ENCODE measurements around the gene TNFRSF13B. TPM values are rescaled to one million over a fixed set of nuclear protein-coding genes. Genes with fewer than 3 reads are reported as not detected.

Gene TNFRSF13B
- total RNA-seq, 1 experiment from 2014 or later, result not detected

DNA sequence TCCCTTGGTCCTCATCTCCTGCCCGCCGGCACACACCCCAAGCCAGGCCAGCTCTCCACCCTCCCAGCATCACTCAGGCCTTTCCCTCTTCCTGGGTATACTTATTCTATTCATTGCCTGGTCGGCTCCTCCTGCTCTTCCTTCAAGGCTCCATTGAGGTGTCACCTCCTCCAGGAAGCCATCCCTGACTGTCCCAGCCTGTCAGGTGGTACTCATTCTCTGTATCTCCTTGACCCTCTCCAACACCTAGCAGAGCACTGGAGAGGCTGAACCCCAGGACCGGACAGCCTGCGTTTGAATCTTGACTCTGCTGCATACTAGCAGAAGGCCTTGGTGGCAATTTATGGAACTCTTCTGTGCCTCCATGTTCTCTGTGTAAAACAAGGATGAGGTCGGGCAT lies 428 bp upstream of the TNFRSF13B start (continued):
- TF ChIP-seq ELF1 (IDR thresholded peaks at IDR 0.05; ENCODE audit: borderline replicate concordance, low read depth), result no peak
- TF ChIP-seq, protein P1, sequence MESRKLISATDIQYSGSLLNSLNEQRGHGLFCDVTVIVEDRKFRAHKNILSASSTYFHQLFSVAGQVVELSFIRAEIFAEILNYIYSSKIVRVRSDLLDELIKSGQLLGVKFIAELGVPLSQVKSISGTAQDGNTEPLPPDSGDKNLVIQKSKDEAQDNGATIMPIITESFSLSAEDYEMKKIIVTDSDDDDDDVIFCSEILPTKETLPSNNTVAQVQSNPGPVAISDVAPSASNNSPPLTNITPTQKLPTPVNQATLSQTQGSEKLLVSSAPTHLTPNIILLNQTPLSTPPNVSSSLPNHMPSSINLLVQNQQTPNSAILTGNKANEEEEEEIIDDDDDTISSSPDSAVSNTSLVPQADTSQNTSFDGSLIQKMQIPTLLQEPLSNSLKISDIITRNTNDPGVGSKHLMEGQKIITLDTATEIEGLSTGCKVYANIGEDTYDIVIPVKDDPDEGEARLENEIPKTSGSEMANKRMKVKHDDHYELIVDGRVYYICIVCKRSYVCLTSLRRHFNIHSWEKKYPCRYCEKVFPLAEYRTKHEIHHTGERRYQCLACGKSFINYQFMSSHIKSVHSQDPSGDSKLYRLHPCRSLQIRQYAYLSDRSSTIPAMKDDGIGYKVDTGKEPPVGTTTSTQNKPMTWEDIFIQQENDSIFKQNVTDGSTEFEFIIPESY (IDR thresholded peaks at IDR 0.05; ENCODE audit: extremely low read depth, insufficient replicate concordance, low read length), result no peak

DNA sequence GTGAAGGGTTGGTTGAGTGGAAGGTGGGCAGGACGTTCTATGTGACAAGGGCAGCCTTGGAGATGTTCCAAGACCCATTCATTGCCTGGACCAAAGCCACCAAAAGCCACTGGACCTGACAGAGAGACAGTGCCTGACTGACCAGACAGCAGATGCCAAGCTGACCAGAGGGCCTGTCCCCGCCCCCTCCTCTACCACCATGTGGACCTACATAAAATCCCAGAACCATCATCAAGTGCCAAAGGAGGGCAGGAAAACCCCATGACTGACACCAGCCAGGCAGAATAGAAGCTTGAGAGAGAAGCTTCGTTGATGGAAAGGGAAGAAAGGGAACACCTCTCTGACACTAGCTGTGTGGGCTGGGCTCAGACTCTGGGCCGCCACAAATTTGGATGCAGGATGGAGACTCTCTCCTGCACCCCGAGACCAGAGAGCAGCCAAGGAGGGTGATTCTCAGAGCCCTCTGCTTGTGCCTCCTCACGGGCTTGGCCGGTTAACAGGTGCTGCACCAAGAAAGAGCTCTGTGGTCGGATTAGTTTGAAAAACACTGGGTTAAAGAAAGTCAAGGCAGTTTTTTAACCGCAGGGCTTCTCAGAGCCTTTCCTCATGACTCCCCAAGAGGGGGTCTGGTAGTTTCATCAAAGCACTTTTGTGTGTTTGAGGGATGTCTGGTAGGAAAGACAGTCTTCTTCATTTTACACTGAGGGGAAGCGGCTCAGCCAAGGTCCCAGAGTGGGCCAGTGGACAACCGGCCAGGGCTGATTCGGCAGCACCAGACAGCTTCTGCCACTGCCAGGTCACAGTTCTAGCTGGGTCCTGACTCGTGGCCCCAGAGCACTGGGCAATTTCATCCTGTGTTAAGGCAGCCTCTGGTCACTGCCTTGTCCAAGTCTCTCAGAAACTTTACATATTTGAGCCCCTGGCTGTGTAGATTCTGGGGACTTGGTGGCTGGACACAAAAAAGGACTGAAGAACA lies 1.7 kb downstream of the TNFRSF13B start:
- BruUV-seq (replicated peaks), result no TSS peak
- ChIA-PET RAD21 (ENCODE audit: low non-redundant PET in 1 of 2, low total read pairs in 2 of 2, uncharacterized antibody in 2 of 2, unreplicated experiment in 2 of 2) (no interaction called here), CTCF (no interaction called here), POLR2A (no interaction called here)
- intact Hi-C loops (cut with micrococcal nuclease), result no loop called here
- H3K9ac ChIP-seq (ENCODE audit: low read length), result no peak overlapping the region
- ATAC-seq, result no peak
- H3K27ac ChIP-seq (ENCODE audit: low read depth, low read length), result no peak overlapping the region
- H3K9me2 ChIP-seq (ENCODE audit: insufficient read depth), result no peaks in the 10 kb centered on the region
- no peaks in the 10 kb centered on the region for H4K20me1 ChIP-seq (ENCODE audit: insufficient read depth)
- H2AFZ ChIP-seq (ENCODE audit: low read depth, low read length, poor library complexity, severe bottlenecking), result no peak overlapping the region
- no peaks in the 10 kb centered on the region; the same call in 1 of the 2 replicates for H3K27me3 ChIP-seq (ENCODE audit: insufficient read depth, low read length)
- no peak for TF ChIP-seq SIN3A (IDR thresholded peaks at IDR 0.05; ENCODE audit: low read depth)
- no peak for TF ChIP-seq ATF3 (IDR thresholded peaks at IDR 0.05)
- TF ChIP-seq SRF (IDR thresholded peaks at IDR 0.05; ENCODE audit: low read depth), result no peak
- TF ChIP-seq, protein P1 (IDR thresholded peaks at IDR 0.05; ENCODE audit: extremely low read depth, insufficient replicate concordance, low read length), result no peak
- TF ChIP-seq ZNF274 (IDR thresholded peaks at IDR 0.05; ENCODE audit: low read depth, low read length), result no peak
- TF ChIP-seq, protein P2, sequence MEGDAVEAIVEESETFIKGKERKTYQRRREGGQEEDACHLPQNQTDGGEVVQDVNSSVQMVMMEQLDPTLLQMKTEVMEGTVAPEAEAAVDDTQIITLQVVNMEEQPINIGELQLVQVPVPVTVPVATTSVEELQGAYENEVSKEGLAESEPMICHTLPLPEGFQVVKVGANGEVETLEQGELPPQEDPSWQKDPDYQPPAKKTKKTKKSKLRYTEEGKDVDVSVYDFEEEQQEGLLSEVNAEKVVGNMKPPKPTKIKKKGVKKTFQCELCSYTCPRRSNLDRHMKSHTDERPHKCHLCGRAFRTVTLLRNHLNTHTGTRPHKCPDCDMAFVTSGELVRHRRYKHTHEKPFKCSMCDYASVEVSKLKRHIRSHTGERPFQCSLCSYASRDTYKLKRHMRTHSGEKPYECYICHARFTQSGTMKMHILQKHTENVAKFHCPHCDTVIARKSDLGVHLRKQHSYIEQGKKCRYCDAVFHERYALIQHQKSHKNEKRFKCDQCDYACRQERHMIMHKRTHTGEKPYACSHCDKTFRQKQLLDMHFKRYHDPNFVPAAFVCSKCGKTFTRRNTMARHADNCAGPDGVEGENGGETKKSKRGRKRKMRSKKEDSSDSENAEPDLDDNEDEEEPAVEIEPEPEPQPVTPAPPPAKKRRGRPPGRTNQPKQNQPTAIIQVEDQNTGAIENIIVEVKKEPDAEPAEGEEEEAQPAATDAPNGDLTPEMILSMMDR (IDR thresholded peaks at IDR 0.05 in 2 of 3, conservative IDR thresholded peaks at IDR 0.05 in 1 of 3; ENCODE audit: borderline replicate concordance in 1 of 3, insufficient read depth in 1 of 3, low read depth in 2 of 3, low read length in 2 of 3), result no peak
- TF ChIP-seq ELF1 (IDR thresholded peaks at IDR 0.05; ENCODE audit: borderline replicate concordance, low read depth), result no peak
- TF ChIP-seq YY1 (IDR thresholded peaks at IDR 0.05; ENCODE audit: extremely low read depth, insufficient replicate concordance, low read depth, low read length), result no peak
- TF ChIP-seq CEBPB (IDR thresholded peaks at IDR 0.05; ENCODE audit: low read depth), result no peak
- no peak for TF ChIP-seq MAX (IDR thresholded peaks at IDR 0.05)
- TF ChIP-seq RAD21 (IDR thresholded peaks at IDR 0.05; ENCODE audit: low read depth), result no peak
- no peaks in the 10 kb centered on the region for H3K9me3 ChIP-seq (ENCODE audit: control insufficient read depth in 1 of 2, insufficient read depth in 1 of 2, low read depth in 1 of 2, low read length in 2 of 2)
- no peaks in the 10 kb centered on the region for H3K4me1 ChIP-seq (ENCODE audit: control insufficient read depth in 1 of 2, insufficient read depth in 2 of 2, low read length in 2 of 2)
- H3K36me3 ChIP-seq (ENCODE audit: control insufficient read depth in 1 of 2, insufficient read depth in 2 of 2, low read length in 2 of 2), result no peaks in the 10 kb centered on the region
- no peak overlapping the region for H3K4me3 ChIP-seq (replicated peaks in 1 of 2; ENCODE audit: low read depth in 1 of 2, low read length in 2 of 2)
- H3K79me2 ChIP-seq (ENCODE audit: insufficient read depth, low read length), result no peaks in the 10 kb centered on the region
- DNase-seq (ENCODE audit: low read depth, low spot score), result no peak
- no peak overlapping the region for H3K4me2 ChIP-seq (ENCODE audit: low read length)
